Activated T-helper 17 cell treated with anti-CD3 and anti-CD28 coated beads, Interleukin-2, amount 50 U/mL, for 72 hours (primary cell): ENCODE measurements around the gene BPTF. TPM values are rescaled to one million over a fixed set of nuclear protein-coding genes. Genes with fewer than 3 reads are reported as not detected.
"Not testable (repeated sequence)": the region's sequence is repeated elsewhere in the genome, so short reads cannot be mapped to it uniquely, and the experiment has no call there.

Experiments used
- ATAC-seq: fragments of 150-1000 bp; cut with Tn5 transposase; replicated peaks from 2 replicates; pipeline ENCODE4 v1.10.0; 2021; ENCODE audit warnings: mild to moderate bottlenecking, moderate library complexity
- H3K27ac Mint-ChIP-seq: one replicate; pipeline ENCODE4 v1.8.0; 2022; ENCODE audit warnings: mixed read lengths
- H3K27me3 Mint-ChIP-seq: one replicate; pipeline ENCODE4 v1.8.0; 2022; ENCODE audit warnings: mixed read lengths
- H3K36me3 Mint-ChIP-seq: one replicate; pipeline ENCODE4 v1.8.0; 2022; ENCODE audit warnings: low read depth, mild to moderate bottlenecking, mixed read lengths
- H3K4me1 Mint-ChIP-seq: one replicate; pipeline ENCODE4 v1.8.0; 2022; ENCODE audit warnings: mixed read lengths
- H3K4me3 Mint-ChIP-seq: one replicate; pipeline ENCODE4 v1.8.0; 2022; ENCODE audit warnings: mild to moderate bottlenecking, mixed read lengths
- H3K9me3 Mint-ChIP-seq: one replicate; pipeline ENCODE4 v1.8.0; 2022; ENCODE audit warnings: mixed read lengths
- total RNA-seq, 2 donors: library from RNA; stranded (reverse); gene quantifications; one replicate each; pipeline ENCODE4 v1.2.3, GENCODE V29; 2022

Gene BPTF
- total RNA-seq, 2 donors from 2014 or later, result 73.7 to 86.4 TPM

DNA sequence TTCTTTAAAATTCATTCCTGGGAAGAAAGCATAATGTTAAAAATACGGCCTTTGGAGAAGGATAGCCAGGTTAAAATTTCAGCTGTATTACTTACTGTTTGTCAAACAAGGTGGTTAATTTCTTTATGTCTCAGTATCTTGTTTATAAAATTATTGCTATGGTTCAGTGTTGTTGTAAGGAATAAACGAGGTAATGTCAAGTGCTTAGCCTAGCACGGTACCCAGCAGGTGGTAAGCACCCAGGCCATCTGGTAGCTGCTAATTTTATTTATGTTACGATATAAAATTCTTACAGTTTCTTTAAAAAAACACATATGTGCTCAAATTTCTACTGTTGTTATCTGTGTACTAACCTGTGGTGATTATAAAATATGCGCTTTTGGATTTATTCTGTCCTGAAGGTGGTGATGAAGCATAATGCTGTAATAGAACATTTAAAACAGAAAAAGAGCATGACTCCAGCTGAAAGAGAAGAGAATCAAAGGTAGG is 122.1 kb downstream of the BPTF start:
- Mint-ChIP-seq H3K4me1 (no peaks in the 10 kb centered on the region), H3K9me3 (no peaks in the 10 kb centered on the region), H3K4me3 (no peak overlapping the region), H3K27ac (no peak overlapping the region), H3K36me3 (peaks cover 95% of the 10 kb centered on the region), H3K27me3 (no peaks in the 10 kb centered on the region)
- ATAC-seq, result no peak

DNA sequence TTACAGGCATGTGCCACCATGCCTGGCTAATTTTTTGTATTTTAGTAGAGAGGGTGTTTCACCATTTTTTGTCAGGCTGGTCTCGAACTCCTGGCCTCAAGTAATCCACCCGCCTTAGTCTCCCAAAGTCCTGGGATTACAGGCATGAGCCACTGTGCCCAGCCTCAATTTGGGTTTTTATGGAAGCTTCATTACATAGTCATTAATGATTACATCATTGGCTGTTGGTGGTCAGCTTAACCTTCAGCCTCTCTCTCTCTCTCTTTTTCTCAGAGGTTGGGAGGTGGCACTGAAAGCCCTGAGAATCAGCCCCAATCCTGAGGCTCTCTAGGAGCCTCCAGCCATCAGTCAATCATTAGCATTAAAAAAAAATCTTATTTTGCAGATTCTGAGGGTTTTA is 125.6 kb downstream of the BPTF start:
- Mint-ChIP-seq H3K9me3 (no peaks in the 10 kb centered on the region), H3K27me3 (no peaks in the 10 kb centered on the region), H3K36me3 (peaks cover 92% of the 10 kb centered on the region), H3K4me1 (no peaks in the 10 kb centered on the region), H3K27ac (no peak overlapping the region), H3K4me3 (no peak overlapping the region)
- no peak for ATAC-seq

DNA sequence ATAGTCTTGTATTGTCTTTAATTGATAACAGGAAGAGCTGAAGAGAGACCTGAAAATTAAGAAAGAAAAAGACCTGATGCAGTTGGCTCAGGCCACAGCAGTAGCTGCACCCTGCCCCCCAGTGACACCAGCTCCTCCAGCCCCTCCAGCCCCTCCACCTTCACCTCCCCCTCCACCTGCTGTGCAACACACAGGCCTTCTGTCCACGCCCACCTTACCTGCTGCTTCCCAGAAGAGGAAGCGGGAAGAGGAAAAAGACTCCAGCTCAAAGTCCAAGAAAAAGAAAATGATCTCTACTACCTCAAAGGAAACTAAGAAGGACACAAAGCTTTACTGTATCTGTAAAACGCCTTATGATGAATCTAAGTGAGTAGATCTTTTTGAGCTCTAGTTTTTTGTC is 134.2 kb downstream of the BPTF start:
- no peak for ATAC-seq
- H3K27ac Mint-ChIP-seq, result peak overlapping the region; percentile 18
- no peaks in the 10 kb centered on the region for H3K27me3 Mint-ChIP-seq
- peaks cover 62% of the 10 kb centered on the region for H3K36me3 Mint-ChIP-seq
- H3K4me1 Mint-ChIP-seq, result peaks cover 12% of the 10 kb centered on the region
- H3K9me3 Mint-ChIP-seq, result no peaks in the 10 kb centered on the region
- H3K4me3 Mint-ChIP-seq, result no peak overlapping the region

DNA sequence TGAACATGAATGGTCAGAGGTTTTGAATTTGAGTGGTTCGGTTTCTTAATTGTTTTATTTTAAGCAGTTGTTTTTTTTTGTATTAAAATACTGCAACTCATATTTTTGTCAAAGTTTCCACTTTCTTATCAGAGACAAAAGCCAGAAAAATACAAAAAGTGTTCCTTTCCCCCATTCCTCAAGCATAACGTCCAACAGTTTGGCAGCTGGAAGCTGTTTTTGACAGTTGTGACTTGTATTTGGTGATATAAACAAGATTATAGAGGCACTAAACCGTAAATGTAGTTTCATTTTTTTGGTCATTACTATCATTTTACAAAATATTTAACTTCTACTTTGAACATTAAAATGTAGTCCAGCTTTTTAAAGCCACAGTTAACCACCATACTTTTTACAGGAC is 135.0 kb downstream of the BPTF start:
- not testable (repeated sequence) for ATAC-seq, H3K9me3 Mint-ChIP-seq, H3K27ac Mint-ChIP-seq, H3K27me3 Mint-ChIP-seq, H3K4me3 Mint-ChIP-seq
- Mint-ChIP-seq H3K4me1 (peaks cover 12% of the 10 kb centered on the region), H3K36me3 (peaks cover 62% of the 10 kb centered on the region)

DNA sequence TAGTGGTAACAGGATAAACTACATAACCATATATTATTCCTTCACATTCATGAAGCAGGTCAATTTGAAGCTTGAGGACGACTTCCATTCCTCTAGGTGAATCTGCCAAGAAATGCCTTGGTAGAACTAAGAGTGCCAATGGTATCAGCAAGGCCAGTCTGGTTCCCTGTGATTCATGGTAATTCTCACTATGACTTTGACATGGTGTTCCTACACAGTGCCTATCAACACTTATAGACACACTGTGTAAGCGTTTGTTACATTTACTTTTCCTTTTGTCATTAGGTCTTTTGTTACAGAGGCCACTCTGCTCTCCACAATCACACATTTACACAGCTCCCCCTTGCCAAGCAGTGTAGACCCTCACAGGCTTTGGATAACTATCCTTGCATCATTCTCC is 136.9 kb downstream of the BPTF start:
- not testable (repeated sequence) for H3K9me3 Mint-ChIP-seq, H3K27me3 Mint-ChIP-seq, H3K4me3 Mint-ChIP-seq
- Mint-ChIP-seq H3K4me1 (peaks cover 12% of the 10 kb centered on the region), H3K27ac (peak overlapping the region; percentile 77), H3K36me3 (peaks cover 74% of the 10 kb centered on the region)
- peak; percentile 68 for ATAC-seq

DNA sequence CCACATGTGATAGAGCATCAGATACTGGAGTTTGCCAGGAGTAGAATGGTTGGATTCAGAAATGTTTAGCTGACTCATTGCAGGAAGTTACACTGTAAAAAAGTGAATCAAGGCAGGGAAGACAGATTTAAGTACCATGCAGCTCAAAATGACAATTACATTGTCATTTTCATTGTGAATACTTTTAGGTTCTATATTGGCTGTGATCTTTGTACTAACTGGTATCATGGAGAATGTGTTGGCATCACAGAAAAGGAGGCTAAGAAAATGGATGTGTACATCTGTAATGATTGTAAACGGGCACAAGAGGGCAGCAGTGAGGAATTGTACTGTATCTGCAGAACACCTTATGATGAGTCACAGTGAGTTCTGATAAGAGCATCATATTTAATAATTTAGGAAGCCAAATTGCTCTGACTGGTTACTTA is 137.9 kb downstream of the BPTF start:
- Mint-ChIP-seq H3K4me1 (peaks cover 12% of the 10 kb centered on the region), H3K27ac (peak overlapping the region; percentile 77), H3K36me3 (peaks cover 78% of the 10 kb centered on the region)
- not testable (repeated sequence) for H3K27me3 Mint-ChIP-seq, H3K4me3 Mint-ChIP-seq, H3K9me3 Mint-ChIP-seq
- ATAC-seq, result peak; percentile 90

DNA sequence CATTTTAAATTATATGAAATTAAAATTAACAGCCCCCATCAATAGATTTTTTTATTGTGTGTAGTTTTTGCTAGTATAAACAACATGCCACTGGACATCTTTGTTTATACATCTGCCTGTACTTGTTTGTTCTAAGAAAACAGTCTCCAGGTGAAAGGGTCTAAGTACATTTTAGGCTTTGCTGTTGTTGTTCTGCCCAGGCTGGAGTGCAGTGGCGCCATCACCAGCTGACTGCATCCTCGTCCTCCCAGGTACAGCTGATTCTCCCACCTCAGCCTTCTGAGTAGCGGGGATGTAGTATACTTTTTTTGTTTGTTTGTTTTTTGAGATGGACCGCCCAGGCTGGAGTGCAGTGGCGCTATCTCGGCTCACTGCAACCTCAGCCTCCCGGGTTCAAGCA is 145.5 kb downstream of the BPTF start:
- H3K27me3 Mint-ChIP-seq, result no peaks in the 10 kb centered on the region
- H3K4me3 Mint-ChIP-seq, result no peak overlapping the region
- H3K36me3 Mint-ChIP-seq, result peaks cover 61% of the 10 kb centered on the region
- no peaks in the 10 kb centered on the region for H3K9me3 Mint-ChIP-seq
- ATAC-seq, result no peak
- no peaks in the 10 kb centered on the region for H3K4me1 Mint-ChIP-seq
- no peak overlapping the region for H3K27ac Mint-ChIP-seq

DNA sequence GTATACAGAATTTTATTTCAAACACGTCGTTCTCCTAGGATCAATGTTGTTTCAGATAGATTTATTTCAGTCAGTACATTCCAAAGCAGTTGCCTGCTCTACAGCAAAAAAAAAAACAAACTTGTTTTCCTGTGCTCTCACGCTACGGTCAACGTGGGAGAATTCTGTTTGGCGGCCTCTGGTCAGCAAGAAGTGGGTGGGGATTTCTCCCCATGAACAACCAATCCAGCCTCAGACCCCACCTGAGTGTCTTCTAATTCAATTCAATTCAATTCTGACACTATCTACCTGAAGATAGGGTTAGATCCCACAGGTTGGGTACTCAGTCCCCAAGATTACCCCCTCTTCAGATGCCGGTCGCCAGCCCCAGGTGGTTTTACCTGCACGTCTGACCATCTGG is 148.9 kb downstream of the BPTF start:
- Mint-ChIP-seq H3K4me3 (no peak overlapping the region), H3K36me3 (peaks cover 59% of the 10 kb centered on the region), H3K9me3 (no peaks in the 10 kb centered on the region), H3K27ac (no peak overlapping the region), H3K4me1 (no peaks in the 10 kb centered on the region), H3K27me3 (no peaks in the 10 kb centered on the region)
- no peak for ATAC-seq

DNA sequence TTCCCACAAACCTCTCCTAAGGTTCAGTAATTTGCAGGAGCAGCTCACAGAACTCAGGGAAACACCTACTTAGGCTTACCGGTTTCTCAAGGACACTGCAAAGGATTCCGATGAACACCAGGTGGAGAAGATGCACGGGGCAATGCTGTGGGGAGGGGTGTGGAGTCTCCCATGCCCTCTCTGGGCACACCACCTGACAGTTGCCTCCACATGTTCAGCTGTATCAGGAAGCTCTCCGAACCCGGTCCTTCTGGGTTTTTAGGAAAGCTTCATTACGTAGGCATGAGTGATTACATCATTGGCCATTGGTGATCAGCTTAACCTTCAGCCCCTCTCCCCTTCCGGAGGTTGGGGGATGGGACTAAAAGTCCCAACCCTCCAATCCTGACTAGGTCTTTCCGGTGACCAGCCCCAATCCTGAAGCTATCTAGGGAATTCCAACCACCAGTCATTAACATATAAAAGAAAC is 149.3 kb downstream of the BPTF start:
- Mint-ChIP-seq H3K36me3 (peaks cover 59% of the 10 kb centered on the region), H3K4me1 (no peaks in the 10 kb centered on the region), H3K27ac (no peak overlapping the region), H3K27me3 (no peaks in the 10 kb centered on the region), H3K4me3 (no peak overlapping the region), H3K9me3 (no peaks in the 10 kb centered on the region)
- no peak for ATAC-seq

DNA sequence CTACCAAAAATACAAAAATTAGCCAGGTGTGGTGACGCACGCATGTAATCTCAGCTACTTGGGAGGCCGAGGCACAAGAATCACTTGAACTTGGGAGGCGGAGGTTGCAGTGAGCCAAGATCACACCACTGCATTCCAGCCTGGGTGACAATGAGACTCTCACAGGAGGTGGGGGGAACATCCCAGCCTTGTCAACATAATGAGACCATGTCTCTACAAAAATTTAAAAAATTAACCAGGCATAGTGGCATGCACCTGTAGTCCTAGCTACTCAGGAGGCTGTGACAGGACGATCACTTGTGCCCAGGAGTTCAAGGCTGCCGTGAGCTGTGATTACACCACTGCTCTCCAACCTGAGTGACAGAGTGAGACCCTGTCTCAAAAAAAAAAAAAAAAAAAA is 151.0 kb downstream of the BPTF start:
- not testable (repeated sequence) for H3K4me1 Mint-ChIP-seq, H3K27ac Mint-ChIP-seq, ATAC-seq, H3K9me3 Mint-ChIP-seq, H3K27me3 Mint-ChIP-seq, H3K4me3 Mint-ChIP-seq
- H3K36me3 Mint-ChIP-seq, result peaks cover 68% of the 10 kb centered on the region

DNA sequence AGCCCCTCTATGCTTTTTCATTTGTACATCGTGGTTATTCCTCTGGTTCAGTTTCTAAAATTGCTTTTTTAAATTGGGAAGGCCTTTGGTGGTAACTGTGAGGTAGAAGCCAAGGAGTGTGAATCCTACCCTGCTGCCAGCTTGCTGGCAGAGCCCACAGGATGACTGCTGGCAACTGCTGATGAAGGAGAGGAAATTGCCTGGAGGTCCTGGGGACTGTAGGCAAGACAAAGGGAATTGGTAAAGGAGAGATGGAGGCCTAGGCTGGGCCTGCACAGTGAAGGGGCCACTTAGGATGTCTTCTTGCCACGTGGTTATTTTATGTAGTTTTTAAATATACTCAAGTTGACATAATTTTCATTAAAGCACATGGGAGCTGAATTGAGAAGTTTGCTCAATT is 155.2 kb downstream of the BPTF start:
- Mint-ChIP-seq H3K4me1 (no peaks in the 10 kb centered on the region), H3K27ac (no peak overlapping the region), H3K4me3 (no peak overlapping the region), H3K9me3 (no peaks in the 10 kb centered on the region), H3K27me3 (no peaks in the 10 kb centered on the region), H3K36me3 (peaks cover 46% of the 10 kb centered on the region)
- ATAC-seq, result no peak

DNA sequence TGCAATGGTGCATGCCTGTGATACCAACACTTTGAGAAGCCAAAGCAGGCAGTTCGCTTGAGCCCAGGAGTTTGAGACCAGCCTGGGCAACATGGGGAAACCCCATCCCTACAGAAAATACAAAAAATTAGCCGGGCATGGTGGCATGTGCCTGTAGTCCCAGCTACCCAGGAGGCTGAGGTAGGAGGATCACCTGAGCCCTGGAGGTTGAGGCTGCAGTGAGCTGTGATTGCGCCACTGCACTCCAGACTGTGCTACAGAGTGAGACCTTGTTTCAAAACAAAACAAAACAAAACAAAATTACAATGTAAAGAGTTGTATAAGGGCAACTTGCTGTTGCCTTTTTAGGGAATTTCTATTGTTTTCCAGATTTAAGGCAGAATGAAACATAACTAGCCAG is 155.6 kb downstream of the BPTF start:
- peaks cover 42% of the 10 kb centered on the region for H3K36me3 Mint-ChIP-seq
- H3K9me3 Mint-ChIP-seq, H3K27ac Mint-ChIP-seq, ATAC-seq, H3K4me3 Mint-ChIP-seq, H3K4me1 Mint-ChIP-seq, H3K27me3 Mint-ChIP-seq: not testable (repeated sequence)

DNA sequence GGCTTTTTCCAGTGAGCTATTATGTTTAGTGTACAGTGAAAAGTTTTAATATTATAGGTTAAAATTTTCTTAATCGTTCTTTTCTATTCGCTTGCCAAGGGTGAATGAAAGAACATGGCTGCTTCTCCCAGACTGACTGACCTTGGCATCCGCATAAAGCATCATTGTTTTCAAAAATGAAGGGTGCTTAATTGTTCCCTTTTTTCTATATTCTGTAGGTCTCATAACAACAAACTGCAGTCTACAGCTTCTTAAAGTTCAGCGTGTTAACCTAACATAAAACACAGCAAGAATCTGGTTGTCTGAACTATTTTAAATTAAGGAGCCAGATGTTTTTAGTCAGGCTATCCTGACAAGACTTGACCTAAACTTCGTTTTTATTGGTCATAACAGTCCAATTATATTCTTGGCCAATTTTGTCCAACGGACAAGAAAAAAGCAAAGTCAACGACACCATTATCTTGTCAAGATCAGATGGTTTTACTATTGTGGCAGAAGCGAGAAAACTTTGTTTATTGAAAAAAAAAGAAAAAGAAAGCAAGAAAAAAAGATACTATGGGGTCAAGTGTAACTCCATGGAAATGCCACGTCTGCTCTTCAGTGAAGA is 156.8 kb downstream of the BPTF start:
- Mint-ChIP-seq H3K9me3 (no peaks in the 10 kb centered on the region), H3K27ac (no peak overlapping the region), H3K36me3 (peaks cover 31% of the 10 kb centered on the region), H3K4me1 (no peaks in the 10 kb centered on the region), H3K27me3 (no peaks in the 10 kb centered on the region), H3K4me3 (no peak overlapping the region)
- ATAC-seq, result no peak

DNA sequence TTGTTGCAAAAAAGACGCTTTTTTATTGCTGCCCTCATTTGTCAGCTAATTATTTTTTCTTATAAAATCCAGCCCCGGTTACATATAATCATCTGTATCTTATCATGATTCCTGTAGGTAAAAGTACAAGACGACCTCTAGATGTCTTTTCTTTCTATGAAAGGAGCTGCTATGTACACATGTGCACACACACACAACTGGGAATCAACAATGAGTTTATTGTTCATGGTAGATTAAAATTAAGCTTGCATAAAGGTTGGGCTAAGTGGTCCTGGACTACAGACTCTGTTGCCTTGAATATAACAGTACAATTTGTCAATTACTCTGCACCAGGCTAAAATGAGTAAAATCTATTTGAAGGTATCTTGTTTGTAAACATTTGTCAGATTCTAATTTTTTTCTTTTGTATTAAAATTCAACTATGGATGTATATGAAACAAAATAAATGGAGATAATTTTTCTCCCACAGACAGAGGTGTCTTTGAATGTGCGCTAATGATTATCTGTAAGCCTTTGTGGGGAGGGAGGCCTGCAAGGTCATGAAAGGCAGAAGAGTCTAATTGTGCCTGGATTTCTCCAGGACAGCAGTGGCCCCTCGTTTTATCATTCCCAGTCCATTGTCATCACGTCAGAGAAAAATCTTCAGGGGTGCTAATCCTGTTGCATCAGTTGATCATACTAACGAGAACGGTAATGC is 157.5 kb downstream of the BPTF start:
- H3K4me1 Mint-ChIP-seq, result no peaks in the 10 kb centered on the region
- H3K4me3 Mint-ChIP-seq, result no peak overlapping the region
- no peak for ATAC-seq
- H3K9me3 Mint-ChIP-seq, result no peaks in the 10 kb centered on the region
- no peaks in the 10 kb centered on the region for H3K27me3 Mint-ChIP-seq
- H3K36me3 Mint-ChIP-seq, result peaks cover 28% of the 10 kb centered on the region
- no peak overlapping the region for H3K27ac Mint-ChIP-seq

DNA sequence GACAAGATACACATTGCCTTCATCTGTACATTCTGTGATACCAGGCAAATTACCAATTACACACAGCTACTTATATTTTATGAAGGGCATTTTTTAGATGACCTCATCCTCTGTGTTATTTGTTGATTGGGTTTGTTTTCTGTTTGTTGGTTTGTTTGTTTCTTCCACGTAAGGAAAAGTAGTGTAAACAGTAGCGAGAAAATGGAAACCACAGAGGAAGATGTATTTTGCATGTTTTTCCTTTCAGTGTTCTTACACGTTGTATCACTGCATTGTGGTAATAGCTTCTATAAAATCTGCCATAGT is 158.0 kb downstream of the BPTF start:
- H3K27ac Mint-ChIP-seq, result no peak overlapping the region
- H3K4me1 Mint-ChIP-seq, result no peaks in the 10 kb centered on the region
- no peak for ATAC-seq
- H3K9me3 Mint-ChIP-seq, result no peaks in the 10 kb centered on the region
- H3K27me3 Mint-ChIP-seq, result no peaks in the 10 kb centered on the region
- H3K36me3 Mint-ChIP-seq, result peaks cover 27% of the 10 kb centered on the region
- H3K4me3 Mint-ChIP-seq, result no peak overlapping the region
